IMR-90 (cell line): ENCODE results near the gene LMOD1. TPM values are rescaled to one million over a fixed set of nuclear protein-coding genes. Genes with fewer than 3 reads are reported as not detected.

Experiments
- ATAC-seq: fragments of 200-7000 bp; cut with Tn5 transposase; 2 replicates; pipeline ENCODE4 v1.9.1; 2020; ENCODE audit warnings: low read depth, mild to moderate bottlenecking, moderate library complexity
- BruUV-seq: library from RNA; stranded (reverse); fragments of 400-500 nt; replicated peaks from 2 replicates; lab custom pipeline; 2021; lab: Mats Ljungman, UMichigan
- CTCF ChIA-PET: fragments of 300-600 bp; formaldehyde crosslinking; extraction: SDS; loops from one replicate; lab custom pipeline; 2021; ENCODE audit warnings: antibody characterized with exemption; lab: Yijun Ruan, JAX
- POLR2A ChIA-PET: fragments of 300-600 bp; sonication (Branson Sonifier 250); formaldehyde crosslinking; loops from one replicate; lab custom pipeline; 2022; ENCODE audit warnings: antibody characterized with exemption; ENCODE audit not compliant: unreplicated experiment; lab: Charles Lee
- DNase-seq: peaks from one replicate; pipeline ENCODE4 v3.0.0; 2013
- H2AFZ ChIP-seq: replicated peaks from 2 replicates; pipeline ENCODE3; 2013; ENCODE audit warnings: low read length, mild to moderate bottlenecking; ENCODE audit not compliant: poor library complexity
- H2AK5ac ChIP-seq: 2 replicates; pipeline ENCODE4 v1.6.1; 2013; ENCODE audit warnings: low read depth, low read length, inconsistent platforms
- H2AK9ac ChIP-seq: replicated peaks from 2 replicates; pipeline ENCODE3; 2013; ENCODE audit warnings: mild to moderate bottlenecking, low read depth, low read length, moderate library complexity; ENCODE audit not compliant: poor library complexity
- H2BK120ac ChIP-seq: 2 replicates; pipeline ENCODE4 v1.6.1; 2013; ENCODE audit warnings: low read depth, low read length, inconsistent platforms
- H2BK15ac ChIP-seq: 3 replicates; pipeline ENCODE4 v1.6.1; 2013; ENCODE audit warnings: low read depth, low read length, inconsistent platforms
- H2BK20ac ChIP-seq: 2 replicates; pipeline ENCODE4 v1.6.1; 2013; ENCODE audit warnings: low read depth, mild to moderate bottlenecking, inconsistent platforms, low read length, moderate library complexity
- H2BK5ac ChIP-seq: 2 replicates; pipeline ENCODE4 v1.6.1; 2013; ENCODE audit warnings: mild to moderate bottlenecking, low read depth, low read length, inconsistent platforms; ENCODE audit not compliant: poor library complexity, severe bottlenecking
- H3K14ac ChIP-seq: replicated peaks from 2 replicates; pipeline ENCODE4 v1.6.1; 2013; ENCODE audit warnings: low read depth, low read length, inconsistent platforms
- H3K18ac ChIP-seq: 2 replicates; pipeline ENCODE4 v1.6.1; 2013; ENCODE audit warnings: low read depth, low read length, control low read depth
- H3K23ac ChIP-seq: 2 replicates; pipeline ENCODE4 v1.6.1; 2013; ENCODE audit warnings: low read depth, low read length, inconsistent platforms
- H3K27ac ChIP-seq: 2 replicates; pipeline ENCODE4 v1.5.1; 2013; ENCODE audit warnings: mild to moderate bottlenecking, control low read depth, low read length; ENCODE audit not compliant: insufficient read depth
- H3K27me3 ChIP-seq: 2 replicates; pipeline ENCODE4 v1.6.1; 2013; ENCODE audit warnings: low read length; ENCODE audit not compliant: control insufficient read depth, insufficient read depth
- H3K36me3 ChIP-seq: 2 replicates; pipeline ENCODE4 v1.6.1; 2013; ENCODE audit warnings: low read length, mixed read lengths; ENCODE audit not compliant: control insufficient read depth, insufficient read depth
- H3K4ac ChIP-seq: 2 replicates; pipeline ENCODE4 v1.6.1; 2013; ENCODE audit warnings: low read depth, low read length, inconsistent platforms
- H3K4me1 ChIP-seq: 2 replicates; pipeline ENCODE4 v1.6.1; 2013; ENCODE audit warnings: low read length, mixed read lengths; ENCODE audit not compliant: control insufficient read depth, insufficient read depth
- H3K4me2 ChIP-seq: 2 replicates; pipeline ENCODE4 v1.6.1; 2013; ENCODE audit warnings: low read depth, mild to moderate bottlenecking, control low read depth, low read length, moderate library complexity
- H3K4me3 ChIP-seq: 2 replicates; pipeline ENCODE4 v1.5.1; 2013; ENCODE audit warnings: low read depth, mild to moderate bottlenecking, control low read depth, low read length, moderate library complexity; ENCODE audit not compliant: insufficient read depth
- H3K56ac ChIP-seq: 2 replicates; pipeline ENCODE4 v1.6.1; 2013; ENCODE audit warnings: low read length, inconsistent platforms; ENCODE audit not compliant: insufficient read depth; ENCODE audit errors: extremely low read depth
- H3K79me1 ChIP-seq, 2 experiments: 2 replicates each; pipeline ENCODE4 v1.6.1; 2013; ENCODE audit warnings: low read length in 2 of 2, inconsistent platforms in 1 of 2, low read depth in 1 of 2
- H3K9ac ChIP-seq: 2 replicates; pipeline ENCODE4 v1.6.1; 2013; ENCODE audit warnings: low read depth, low read length, control low read depth
- H3K9me1 ChIP-seq: 2 replicates; pipeline ENCODE4 v1.6.1; 2013; ENCODE audit warnings: low read length, inconsistent platforms; ENCODE audit not compliant: insufficient read depth
- H3K9me3 ChIP-seq: 2 replicates; pipeline ENCODE4 v1.6.1; 2013; ENCODE audit warnings: low read length; ENCODE audit not compliant: control insufficient read depth, insufficient read depth
- H4K20me1 ChIP-seq: 2 replicates; pipeline ENCODE4 v1.6.1; 2013; ENCODE audit warnings: low read length, inconsistent platforms; ENCODE audit not compliant: insufficient read depth
- H4K5ac ChIP-seq: 2 replicates; pipeline ENCODE4 v1.6.1; 2013; ENCODE audit warnings: mild to moderate bottlenecking, low read depth, low read length, control low read depth
- H4K8ac ChIP-seq, 2 experiments: 2 replicates each; pipeline ENCODE4 v1.6.1; 2013; ENCODE audit warnings: low read depth in 2 of 2, low read length in 2 of 2, control low read depth in 1 of 2, inconsistent platforms in 1 of 2
- H4K91ac ChIP-seq: 2 replicates; pipeline ENCODE4 v1.6.1; 2013; ENCODE audit warnings: low read depth, low read length, inconsistent platforms; ENCODE audit not compliant: insufficient read depth
- CHD1 ChIP-seq: IDR thresholded peaks from 2 replicates; pipeline ENCODE4 v1.6.1; 2012; ENCODE audit warnings: low read depth, low read length, improper control_type of control experiment
- FOS ChIP-seq: fragments of 150-350 bp; IDR thresholded peaks from 2 replicates; pipeline ENCODE4 v1.6.1; 2016; ENCODE audit warnings: low read depth, low read length
- MAZ ChIP-seq: IDR thresholded peaks from 2 replicates; pipeline ENCODE4 v1.6.1; 2012; ENCODE audit warnings: low read depth, mild to moderate bottlenecking, low read length, improper control_type of control experiment, moderate library complexity, borderline replicate concordance
- NFE2L2 ChIP-seq: fragments of 150-350 bp; IDR thresholded peaks from 2 replicates; pipeline ENCODE4 v1.6.1; 2016; ENCODE audit warnings: low read depth, mild to moderate bottlenecking, low read length
- SMC3 ChIP-seq: fragments of 150-350 bp; IDR thresholded peaks from 2 replicates; pipeline ENCODE4 v1.6.1; 2016; ENCODE audit warnings: low read depth, mild to moderate bottlenecking, antibody characterized with exemption, low read length, moderate library complexity
- WGBS, 2 experiments: methylation state at CpG; one replicate each; pipeline versions ENCODE4 v1.1.5 to v1.1.7; 2013; ENCODE audit warnings: missing lambda C conversion rate in 2 of 2; ENCODE audit not compliant: insufficient read length in 1 of 2; ENCODE audit errors: extremely low coverage in 2 of 2; 5-methylcytosine and 5-hydroxymethylcytosine counted together
- dilution Hi-C: fragments of 300-500 bp; cut with HindIII; formaldehyde crosslinking; loops from one replicate; pipeline ENCODE4 v1.14.3; 2018; ENCODE audit warnings: low sequenced_read_pairs; ENCODE audit not compliant: unreplicated experiment
- in situ Hi-C: fragments of 300-500 bp; cut with MboI; formaldehyde crosslinking; loops from 3 replicates; pipeline ENCODE4 v1.14.3; 2019; ENCODE audit warnings: low sequenced_read_pairs, inconsistent platforms, mixed read lengths
- intact Hi-C: fragments of 100-400 bp; cut with micrococcal nuclease; formaldehyde crosslinking; loops from 2 replicates; pipeline ENCODE4 v1.10.0; 2022
- polyA plus RNA-seq, 3 experiments: library from polyadenylated mRNA; depleted of rRNA; stranded (reverse); fragments of >200 nt; gene quantifications; 2 replicates each; pipeline ENCODE4 v1.2.3, GENCODE V29; 2012; ENCODE audit warnings: low replicate concordance in 1 of 3
- total RNA-seq: library from RNA; depleted of rRNA; stranded (reverse); fragments of >200 nt; gene quantifications from 2 replicates; pipeline ENCODE4 v1.2.3, GENCODE V29; 2012
- TF ChIP-seq, protein P1 (sequence below): fragments of 150-350 bp; IDR thresholded peaks from 2 replicates; pipeline ENCODE4 v1.6.1; 2016; ENCODE audit warnings: low read depth, mild to moderate bottlenecking, low read length, moderate library complexity, borderline replicate concordance

Gene LMOD1
- total and polyA plus RNA-seq, 2 of the 4 experiments (the other 2 are of a cell fraction) = 51.7 to 53.2 TPM

DNA sequence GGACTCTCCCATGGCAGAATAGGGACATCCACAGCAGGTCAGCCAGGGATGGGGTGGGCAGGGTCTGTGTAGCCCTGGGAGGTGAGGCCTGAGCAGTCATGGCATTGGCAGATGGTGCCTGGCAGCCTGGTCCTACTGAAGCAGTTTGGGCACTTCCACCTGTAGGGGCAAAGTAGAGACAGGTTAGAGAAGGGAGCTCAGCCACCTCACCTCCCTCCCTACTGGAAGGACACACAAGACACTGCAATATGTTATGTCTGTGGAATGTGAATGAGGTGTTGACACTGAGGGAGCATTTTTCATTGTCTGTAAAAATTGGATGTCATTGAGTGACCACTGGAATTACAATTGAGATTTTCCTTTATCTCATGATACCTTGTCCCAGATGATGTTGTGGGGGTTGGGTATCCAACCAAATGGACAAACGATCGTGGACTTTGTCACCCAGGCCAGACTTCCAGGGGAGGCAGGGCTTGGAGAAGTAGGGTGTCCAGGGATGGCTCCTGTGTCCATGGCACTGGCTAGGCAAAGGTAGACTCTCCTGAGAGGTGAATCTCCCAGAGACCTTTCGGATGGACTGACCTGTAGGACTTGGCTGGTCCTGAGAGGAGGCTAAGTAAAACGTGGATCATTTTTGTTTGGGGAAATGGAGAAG, 48.0 kb downstream of the LMOD1 start:
- ATAC-seq = no peak
- H3K9ac ChIP-seq = no peak overlapping the region; the same call in 1 of the 2 replicates
- H3K79me1 ChIP-seq = peaks cover 17 to 39% of the 10 kb centered on the region in 2 experiments
- peaks cover 21% of the 10 kb centered on the region for H3K4me1 ChIP-seq
- H3K9me1 ChIP-seq = peaks cover 12% of the 10 kb centered on the region
- no peaks in the 10 kb centered on the region for H3K9me3 ChIP-seq
- no peak overlapping the region for H2AK9ac ChIP-seq
- H3K56ac ChIP-seq = no peak overlapping the region
- no peak overlapping the region; the same call in 1 of the 2 replicates for H3K14ac ChIP-seq
- peak overlapping the region; percentile 87; the same call in 1 of the 2 replicates for H2BK120ac ChIP-seq
- H2BK15ac ChIP-seq = peak overlapping the region; percentile 77; the same call in 1 of the 3 replicates
- H2BK5ac ChIP-seq = peak overlapping the region; percentile 83
- DNase-seq = no peak
- no peak overlapping the region for H3K18ac ChIP-seq
- peaks cover 36% of the 10 kb centered on the region for H3K36me3 ChIP-seq
- in situ Hi-C loops (loop anchor here (5.0 to 10.0 kb wide), 2 partner anchors 69 to 226 kb away; partner anchors contain the start of gene GPR37L1), dilution Hi-C loops (no loop called here), intact Hi-C loops (no loop called here)
- no peaks in the 10 kb centered on the region for H3K27me3 ChIP-seq
- ChIA-PET POLR2A (no interaction called here), CTCF (interaction anchor here (1.4 to 3.5 kb wide), 2 partner anchors 47 to 75 kb away, joined by 9 to 27 read pairs; partner anchors contain the start of gene LMOD1)
- no TSS peak for BruUV-seq
- no peak overlapping the region for H3K23ac ChIP-seq
- peak overlapping the region; percentile 88; the same call in 1 of the 2 replicates for H3K4ac ChIP-seq
- TF ChIP-seq, protein P1, sequence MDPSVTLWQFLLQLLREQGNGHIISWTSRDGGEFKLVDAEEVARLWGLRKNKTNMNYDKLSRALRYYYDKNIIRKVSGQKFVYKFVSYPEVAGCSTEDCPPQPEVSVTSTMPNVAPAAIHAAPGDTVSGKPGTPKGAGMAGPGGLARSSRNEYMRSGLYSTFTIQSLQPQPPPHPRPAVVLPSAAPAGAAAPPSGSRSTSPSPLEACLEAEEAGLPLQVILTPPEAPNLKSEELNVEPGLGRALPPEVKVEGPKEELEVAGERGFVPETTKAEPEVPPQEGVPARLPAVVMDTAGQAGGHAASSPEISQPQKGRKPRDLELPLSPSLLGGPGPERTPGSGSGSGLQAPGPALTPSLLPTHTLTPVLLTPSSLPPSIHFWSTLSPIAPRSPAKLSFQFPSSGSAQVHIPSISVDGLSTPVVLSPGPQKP = no peak
- TF ChIP-seq FOS = no peak
- no peak for TF ChIP-seq CHD1
- TF ChIP-seq SMC3 = no peak
- no peak for TF ChIP-seq NFE2L2
- TF ChIP-seq MAZ = no peak
- no CpG with 5 or more reads among the region's 4 CpGs for WGBS, 2 experiments
- peak overlapping the region; percentile 78 for H4K91ac ChIP-seq
- peak overlapping the region in 1 of 2 experiments; percentile 85; a peak in 2 of 4 replicates for H4K8ac ChIP-seq
- no peak overlapping the region for H3K4me2 ChIP-seq
- no peak overlapping the region for H3K4me3 ChIP-seq
- no peak overlapping the region for H4K5ac ChIP-seq
- H2AFZ ChIP-seq = no peak overlapping the region
- 0 out of 2 replicates have a peak overlapping the region, but pooled peaks have one; percentile 1 for H2BK20ac ChIP-seq
- peak overlapping the region; percentile 30 for H3K27ac ChIP-seq
- H4K20me1 ChIP-seq = no peaks in the 10 kb centered on the region
- peak overlapping the region; percentile 86; the same call in 1 of the 2 replicates for H2AK5ac ChIP-seq
